SU-DHL-6 (cell line): ENCODE measurements around the gene CFHR3.
"Not testable (repeated sequence)": the region's sequence is repeated elsewhere in the genome, so short reads cannot be mapped to it uniquely, and the experiment has no call there.

ENCODE experiments used
- H2AFZ ChIP-seq: fragments of 200-600 bp; sonication (generic); 2 replicates; pipeline ENCODE4 v1.6.1; 2014; ENCODE audit warnings: low read depth, mild to moderate bottlenecking, moderate library complexity, mixed read lengths, antibody characterized with exemption, low read length; ENCODE audit not compliant: severe bottlenecking
- H3F3A ChIP-seq: fragments of 200-600 bp; shearing (Covaris generic); 2 replicates; pipeline ENCODE4 v1.6.0; 2016; ENCODE audit warnings: antibody characterized with exemption, mild to moderate bottlenecking; ENCODE audit not compliant: insufficient read depth
- H3K27ac ChIP-seq: fragments of 200-600 bp; sonication (generic); 2 replicates; pipeline ENCODE4 v1.5.1; 2016; ENCODE audit warnings: low read depth, mild to moderate bottlenecking, low read length, moderate library complexity, mixed read lengths
- H3K27me3 ChIP-seq: fragments of 200-600 bp; sonication (generic), shearing (Covaris generic); 2 replicates; pipeline ENCODE4 v1.6.0; 2014; ENCODE audit warnings: mild to moderate bottlenecking, low read length
- H3K36me3 ChIP-seq: fragments of 200-600 bp; sonication (generic); 2 replicates; pipeline ENCODE4 v1.6.1; 2014; ENCODE audit warnings: mild to moderate bottlenecking, low read length, mixed read lengths
- H3K4me2 ChIP-seq: fragments of 300-600, 200-600 bp; shearing (Covaris generic), sonication (generic); 2 replicates; pipeline ENCODE4 v1.6.0; 2014; ENCODE audit warnings: low read length, low read depth, mild to moderate bottlenecking; ENCODE audit not compliant: poor library complexity, severe bottlenecking
- H3K4me3 ChIP-seq: fragments of 200-600 bp; sonication (generic); 2 replicates; pipeline ENCODE4 v1.5.1; 2014; ENCODE audit warnings: antibody characterized with exemption, low read length, mild to moderate bottlenecking, mixed read lengths; ENCODE audit not compliant: insufficient read depth, poor library complexity, severe bottlenecking
- H3K79me2 ChIP-seq: fragments of 200-600 bp; sonication (generic); 2 replicates; pipeline ENCODE4 v1.6.1; 2014; ENCODE audit warnings: mild to moderate bottlenecking, low read length, moderate library complexity; ENCODE audit not compliant: insufficient read depth
- H3K9ac ChIP-seq: fragments of 200-600 bp; sonication (generic); 2 replicates; pipeline ENCODE4 v1.7.0; 2014; ENCODE audit warnings: mild to moderate bottlenecking, low read length
- H3K9me2 ChIP-seq: fragments of 200-600 bp; sonication (generic); replicated peaks from 2 replicates; pipeline ENCODE4 v1.6.1; 2014; ENCODE audit warnings: low read length; ENCODE audit not compliant: insufficient read depth
- H3K9me3 ChIP-seq: fragments of 200-600 bp; sonication (generic); 2 replicates; pipeline ENCODE4 v1.6.1; 2014; ENCODE audit warnings: low read length, mixed read lengths; ENCODE audit not compliant: insufficient read depth
- H4K20me1 ChIP-seq: fragments of 200-600 bp; sonication (generic); 2 replicates; pipeline ENCODE4 v1.6.1; 2014; ENCODE audit warnings: low read depth, mild to moderate bottlenecking, antibody characterized with exemption, low read length, moderate library complexity, mixed read lengths
- EZH2phosphoT487 ChIP-seq: fragments of 200-600 bp; sonication (generic), shearing (Covaris generic); conservative IDR thresholded peaks from 2 replicates; pipeline ENCODE4 v1.6.1; 2018; ENCODE audit warnings: mild to moderate bottlenecking, antibody characterized with exemption, low read length, moderate library complexity, mixed read lengths
- TF ChIP-seq, protein P1 (sequence below): fragments of 200-600 bp; sonication (generic); IDR thresholded peaks from one replicate; pipeline ENCODE4 v1.5.1; 2017; ENCODE audit warnings: antibody characterized with exemption, mild to moderate bottlenecking, low read length, moderate library complexity; ENCODE audit not compliant: insufficient read depth, poor library complexity, severe bottlenecking

CFHR3 gene

DNA sequence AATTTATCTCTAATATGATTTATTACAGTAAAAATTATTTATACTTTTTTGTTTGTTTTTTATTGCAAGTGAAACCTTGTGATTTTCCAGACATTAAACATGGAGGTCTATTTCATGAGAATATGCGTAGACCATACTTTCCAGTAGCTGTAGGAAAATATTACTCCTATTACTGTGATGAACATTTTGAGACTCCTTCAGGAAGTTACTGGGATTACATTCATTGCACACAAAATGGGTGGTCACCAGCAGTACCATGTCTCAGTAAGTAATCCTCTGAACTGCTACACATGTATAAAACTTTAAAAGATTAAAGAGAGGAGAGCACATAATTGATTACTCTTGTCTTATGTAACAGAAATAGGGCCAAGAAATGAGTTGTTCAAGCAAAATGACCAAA is 4.5 kb downstream of the CFHR3 start:
- no peaks in the 10 kb centered on the region for H3F3A ChIP-seq
- H3K9me3 ChIP-seq = no peaks in the 10 kb centered on the region
- no peak overlapping the region for H3K4me3 ChIP-seq
- H3K9me2 ChIP-seq = no peaks in the 10 kb centered on the region
- H4K20me1 ChIP-seq = no peaks in the 10 kb centered on the region
- H3K27ac ChIP-seq = no peak overlapping the region
- H3K79me2 ChIP-seq = no peaks in the 10 kb centered on the region
- no peak overlapping the region for H3K4me2 ChIP-seq
- H3K9ac ChIP-seq = no peak overlapping the region
- H2AFZ ChIP-seq = no peak overlapping the region
- no peaks in the 10 kb centered on the region for H3K36me3 ChIP-seq
- TF ChIP-seq, protein P1, sequence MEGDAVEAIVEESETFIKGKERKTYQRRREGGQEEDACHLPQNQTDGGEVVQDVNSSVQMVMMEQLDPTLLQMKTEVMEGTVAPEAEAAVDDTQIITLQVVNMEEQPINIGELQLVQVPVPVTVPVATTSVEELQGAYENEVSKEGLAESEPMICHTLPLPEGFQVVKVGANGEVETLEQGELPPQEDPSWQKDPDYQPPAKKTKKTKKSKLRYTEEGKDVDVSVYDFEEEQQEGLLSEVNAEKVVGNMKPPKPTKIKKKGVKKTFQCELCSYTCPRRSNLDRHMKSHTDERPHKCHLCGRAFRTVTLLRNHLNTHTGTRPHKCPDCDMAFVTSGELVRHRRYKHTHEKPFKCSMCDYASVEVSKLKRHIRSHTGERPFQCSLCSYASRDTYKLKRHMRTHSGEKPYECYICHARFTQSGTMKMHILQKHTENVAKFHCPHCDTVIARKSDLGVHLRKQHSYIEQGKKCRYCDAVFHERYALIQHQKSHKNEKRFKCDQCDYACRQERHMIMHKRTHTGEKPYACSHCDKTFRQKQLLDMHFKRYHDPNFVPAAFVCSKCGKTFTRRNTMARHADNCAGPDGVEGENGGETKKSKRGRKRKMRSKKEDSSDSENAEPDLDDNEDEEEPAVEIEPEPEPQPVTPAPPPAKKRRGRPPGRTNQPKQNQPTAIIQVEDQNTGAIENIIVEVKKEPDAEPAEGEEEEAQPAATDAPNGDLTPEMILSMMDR = no peak
- no peak for TF ChIP-seq EZH2phosphoT487
- H3K27me3 ChIP-seq = no peaks in the 10 kb centered on the region

DNA sequence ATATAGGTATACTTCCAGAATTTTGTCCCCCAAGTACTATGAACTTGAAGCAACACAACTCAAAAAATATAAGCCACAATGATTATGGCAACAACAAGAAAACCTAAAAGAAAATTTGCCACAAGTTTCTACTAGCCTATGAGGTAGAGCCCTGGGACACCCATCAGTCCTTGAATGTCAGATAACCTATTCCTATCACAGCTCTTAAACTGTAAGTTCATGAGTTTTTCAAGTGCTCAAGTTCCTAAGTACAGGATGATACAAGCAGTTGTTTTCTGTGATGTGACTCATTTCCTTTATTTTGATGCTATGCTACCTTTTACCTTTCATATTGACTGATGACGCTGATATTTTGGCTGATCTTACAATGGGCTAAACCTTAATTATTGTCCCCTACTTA is 16.6 kb downstream of the CFHR3 start:
- H2AFZ ChIP-seq, H3K27me3 ChIP-seq, H3K9me3 ChIP-seq, H3K27ac ChIP-seq, H3K79me2 ChIP-seq, H3K36me3 ChIP-seq, H4K20me1 ChIP-seq, H3K9ac ChIP-seq, H3F3A ChIP-seq, H3K9me2 ChIP-seq, H3K4me3 ChIP-seq, H3K4me2 ChIP-seq: not testable (repeated sequence)

DNA sequence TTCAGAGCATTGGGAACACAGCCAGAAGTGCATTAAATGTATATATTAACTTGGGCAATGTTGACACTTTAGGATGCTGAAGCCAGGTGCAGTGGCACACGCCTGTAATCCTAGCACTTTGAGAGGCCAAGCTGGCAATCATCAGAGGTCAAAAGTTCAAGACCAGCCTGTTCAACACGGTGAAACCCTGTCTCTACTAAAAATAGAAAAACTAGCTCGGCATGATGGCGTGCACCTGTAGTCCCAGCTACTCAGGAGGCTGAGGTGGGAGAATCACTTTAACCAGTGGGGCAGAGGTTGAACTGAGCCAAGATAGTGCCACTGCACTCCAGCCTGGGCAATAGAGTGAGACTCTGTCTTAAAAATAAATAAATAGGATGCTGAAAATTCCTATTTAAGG is 19.5 kb downstream of the CFHR3 start:
- not testable (repeated sequence) for H3K4me3 ChIP-seq, H3K9me2 ChIP-seq, H3K9me3 ChIP-seq, H4K20me1 ChIP-seq, H3K27ac ChIP-seq, H3F3A ChIP-seq, H2AFZ ChIP-seq, H3K27me3 ChIP-seq, H3K36me3 ChIP-seq, H3K9ac ChIP-seq, H3K4me2 ChIP-seq, H3K79me2 ChIP-seq

DNA sequence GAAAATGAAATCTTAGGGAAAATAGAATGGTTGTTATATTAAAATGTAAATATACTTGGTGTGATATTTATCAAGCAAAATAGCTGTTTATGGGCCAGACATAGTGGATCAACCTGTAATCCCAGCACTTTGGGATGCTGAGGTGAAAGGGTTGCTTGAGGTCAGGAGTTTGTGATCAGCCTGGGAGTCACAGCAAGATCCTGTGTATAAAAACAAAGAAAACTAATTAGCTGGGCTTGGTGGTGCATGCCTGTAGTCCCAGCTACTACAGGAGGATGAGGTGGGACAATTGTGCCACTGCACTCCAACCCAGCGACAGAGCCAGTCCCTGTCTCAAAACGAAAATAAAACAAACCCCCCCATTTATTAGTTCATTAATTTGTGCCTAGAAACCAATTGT is 23.3 kb downstream of the CFHR3 start:
- no peaks in the 10 kb centered on the region for H3K9me3 ChIP-seq
- H3K27ac ChIP-seq = no peak overlapping the region
- no peak overlapping the region for H2AFZ ChIP-seq
- TF ChIP-seq, protein P1 = no peak
- TF ChIP-seq EZH2phosphoT487 = no peak
- no peak overlapping the region for H3K9ac ChIP-seq
- no peaks in the 10 kb centered on the region for H4K20me1 ChIP-seq
- H3F3A ChIP-seq = no peaks in the 10 kb centered on the region
- H3K4me3 ChIP-seq = no peak overlapping the region
- H3K79me2 ChIP-seq = no peaks in the 10 kb centered on the region
- no peaks in the 10 kb centered on the region for H3K9me2 ChIP-seq
- H3K27me3 ChIP-seq = no peaks in the 10 kb centered on the region
- no peaks in the 10 kb centered on the region for H3K36me3 ChIP-seq
- no peak overlapping the region for H3K4me2 ChIP-seq

DNA sequence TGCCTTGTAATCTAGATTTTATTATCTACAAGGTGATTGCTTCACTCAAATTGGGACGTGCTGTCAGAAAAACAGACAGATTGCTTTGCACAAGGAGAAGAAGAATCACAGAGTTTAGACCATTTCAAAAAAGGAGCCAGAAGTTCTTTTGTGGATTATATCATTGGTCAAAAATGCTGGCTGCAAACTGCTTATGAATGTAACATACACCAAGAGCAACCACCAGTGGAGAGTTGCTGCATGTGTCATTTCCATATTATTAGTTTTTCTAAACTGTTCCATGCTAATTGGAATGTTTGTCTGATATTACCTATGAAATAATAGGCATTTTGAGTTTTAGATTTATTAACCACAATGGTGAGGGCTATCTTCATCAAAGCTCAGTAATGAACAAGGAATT is 27.3 kb downstream of the CFHR3 start:
- H3K9me2 ChIP-seq, H3K4me2 ChIP-seq, H3K36me3 ChIP-seq, H3K27ac ChIP-seq, H3K9me3 ChIP-seq, H4K20me1 ChIP-seq, H3K9ac ChIP-seq, H3K27me3 ChIP-seq, H2AFZ ChIP-seq, H3F3A ChIP-seq, H3K4me3 ChIP-seq, H3K79me2 ChIP-seq: not testable (repeated sequence)
